Vagina (tissue), 2 donors: Measurements from ENCODE around the gene ADCY5.

Experiments used
- CTCF ChIP-seq, 3 experiments: fragments of 450-650 bp in 2 of 3; fragments of 200-600 bp in 1 of 3; sonication (generic) in 1 of 3; IDR thresholded peaks; one replicate each; pipeline ENCODE4 v1.5.1; 2017 to 2019; ENCODE audit warnings: antibody characterized with exemption in 3 of 3, mild to moderate bottlenecking in 2 of 3, moderate library complexity in 2 of 3
- POLR2A ChIP-seq, 2 donors: fragments of 450-650 bp; IDR thresholded peaks; one replicate each; pipeline ENCODE4 v1.6.1; 2017; ENCODE audit warnings: antibody characterized with exemption in 2 of 2, mild to moderate bottlenecking in 2 of 2, moderate library complexity in 2 of 2
- POLR2AphosphoS5 ChIP-seq, 2 donors: sonication (generic); formaldehyde crosslinking; IDR thresholded peaks; one replicate each; pipeline ENCODE4 v1.9.0; 2017; ENCODE audit warnings: antibody characterized with exemption in 2 of 2, mild to moderate bottlenecking in 2 of 2, low read depth in 1 of 2; ENCODE audit not compliant: insufficient read depth in 1 of 2

GRCh38 chr3:123326531-123326930, 122.4 kb downstream of the ADCY5 start:
- TF ChIP-seq CTCF (IDR thresholded peaks at IDR 0.05) (no peak), POLR2A (IDR thresholded peaks at IDR 0.05) (no peak), POLR2AphosphoS5 (IDR thresholded peaks at IDR 0.05; ENCODE audit: insufficient read depth in 1 of 2, low read depth in 1 of 2) (no peak)
